HEK293 (cell line): ENCODE results near the gene INKA2.

Experiments
- CTCF ChIA-PET: fragments of 350-600 bp; formaldehyde crosslinking; extraction: SDS; loops from one replicate; lab custom pipeline; 2021; ENCODE audit warnings: antibody characterized with exemption; lab: Yijun Ruan, JAX
- POLR2A ChIA-PET: fragments of 300-600 bp; formaldehyde crosslinking; extraction: SDS; loops from one replicate; lab custom pipeline; 2020; ENCODE audit warnings: antibody characterized with exemption, inconsistent platforms; lab: Yijun Ruan, JAX
- H3K27ac ChIP-seq: fragments of 200-500 bp; sonication (Bioruptor generic); 2 replicates; pipeline ENCODE4 v1.5.1; 2014; ENCODE audit warnings: low read depth, low read length, control low read depth, inconsistent platforms; ENCODE audit errors: extremely low read depth
- H3K36me3 ChIP-seq, 2 experiments: fragments of 200-500 bp in 1 of 2; sonication (Bioruptor generic) in 1 of 2; 1 replicate in 1 of 2; 2 replicates in 1 of 2; pipeline ENCODE4 v1.5.1; 2014 to 2017; ENCODE audit warnings: inconsistent platforms in 2 of 2, low read length in 2 of 2; ENCODE audit not compliant: control insufficient read depth in 2 of 2, insufficient read depth in 1 of 2
- H3K4me1 ChIP-seq: fragments of 200-500 bp; sonication (Bioruptor generic); 2 replicates; pipeline ENCODE4 v1.5.1; 2014; ENCODE audit warnings: mild to moderate bottlenecking, low read length, inconsistent platforms; ENCODE audit not compliant: control insufficient read depth, insufficient read depth
- H3K4me3 ChIP-seq: 2 replicates; pipeline ENCODE4 v1.5.1; 2011; ENCODE audit warnings: low read depth, mild to moderate bottlenecking, control low read depth, low read length, moderate library complexity
- H3K9me3 ChIP-seq: fragments of 200-500 bp; sonication (Bioruptor generic); 2 replicates; pipeline ENCODE4 v1.5.1; 2014; ENCODE audit warnings: low read depth, low read length, inconsistent platforms; ENCODE audit not compliant: control insufficient read depth, insufficient read depth
- EGR2 ChIP-seq: fragments of 450-650 bp; formaldehyde crosslinking; IDR thresholded peaks from 2 replicates; pipeline ENCODE4 v1.5.1; 2016; ENCODE audit warnings: low read depth, missing biosample characterization, missing genetic modification characterization
- FEZF1 ChIP-seq: fragments of 450-650 bp; formaldehyde crosslinking; IDR thresholded peaks from 2 replicates; pipeline ENCODE4 v1.5.1; 2016; ENCODE audit warnings: missing biosample characterization, missing genetic modification characterization
- GLI4 ChIP-seq: fragments of 450-650 bp; formaldehyde crosslinking; IDR thresholded peaks from 2 replicates; pipeline ENCODE4 v1.5.1; 2016; ENCODE audit warnings: missing biosample characterization, missing genetic modification characterization
- GLIS1 ChIP-seq: fragments of 450-650 bp; formaldehyde crosslinking; IDR thresholded peaks from 2 replicates; pipeline ENCODE4 v1.5.1; 2016; ENCODE audit warnings: missing biosample characterization, missing genetic modification characterization
- PRDM4 ChIP-seq: fragments of 450-650 bp; formaldehyde crosslinking; IDR thresholded peaks from 2 replicates; pipeline ENCODE4 v1.5.1; 2017; ENCODE audit warnings: missing biosample characterization, missing genetic modification characterization
- ZBTB11 ChIP-seq: fragments of 450-650 bp; formaldehyde crosslinking; conservative IDR thresholded peaks from 2 replicates; pipeline ENCODE4 v1.5.1; 2016; ENCODE audit warnings: low read depth, missing biosample characterization, missing genetic modification characterization
- ZBTB6 ChIP-seq: fragments of 450-650 bp; formaldehyde crosslinking; IDR thresholded peaks from 2 replicates; pipeline ENCODE4 v1.5.1; 2017; ENCODE audit warnings: missing biosample characterization, missing genetic modification characterization
- ZFHX2 ChIP-seq: fragments of 450-650 bp; formaldehyde crosslinking; conservative IDR thresholded peaks from 2 replicates; pipeline ENCODE4 v1.5.1; 2016; ENCODE audit warnings: missing biosample characterization, missing genetic modification characterization
- ZNF132 ChIP-seq: fragments of 450-650 bp; formaldehyde crosslinking; IDR thresholded peaks from 2 replicates; pipeline ENCODE4 v1.5.1; 2017; ENCODE audit warnings: missing biosample characterization, missing genetic modification characterization, borderline replicate concordance
- ZNF140 ChIP-seq: fragments of 450-650 bp; formaldehyde crosslinking; IDR thresholded peaks from 2 replicates; pipeline ENCODE4 v1.5.1; 2016; ENCODE audit warnings: missing biosample characterization, missing genetic modification characterization
- ZNF174 ChIP-seq: fragments of 450-650 bp; formaldehyde crosslinking; IDR thresholded peaks from 2 replicates; pipeline ENCODE4 v1.5.0; 2017; ENCODE audit warnings: missing biosample characterization, mild to moderate bottlenecking, missing genetic modification characterization
- ZNF214 ChIP-seq: fragments of 450-650 bp; formaldehyde crosslinking; IDR thresholded peaks from 2 replicates; pipeline ENCODE4 v1.5.1; 2017; ENCODE audit warnings: missing biosample characterization, mild to moderate bottlenecking, missing genetic modification characterization, borderline replicate concordance
- ZNF394 ChIP-seq: fragments of 450-650 bp; formaldehyde crosslinking; IDR thresholded peaks from 2 replicates; pipeline ENCODE4 v1.5.1; 2016; ENCODE audit warnings: missing biosample characterization, missing genetic modification characterization, mild to moderate bottlenecking, moderate library complexity, borderline replicate concordance
- ZNF488 ChIP-seq: fragments of 450-650 bp; formaldehyde crosslinking; IDR thresholded peaks from 2 replicates; pipeline ENCODE4 v1.5.1; 2016; ENCODE audit warnings: missing biosample characterization, missing genetic modification characterization
- ZNF514 ChIP-seq: fragments of 450-650 bp; formaldehyde crosslinking; IDR thresholded peaks from 2 replicates; pipeline ENCODE4 v1.5.1; 2016; ENCODE audit warnings: missing biosample characterization, missing genetic modification characterization
- ZNF658 ChIP-seq: fragments of 450-650 bp; formaldehyde crosslinking; IDR thresholded peaks from 2 replicates; pipeline ENCODE4; 2016; ENCODE audit warnings: missing biosample characterization, missing genetic modification characterization
- ZNF677 ChIP-seq: fragments of 450-650 bp; IDR thresholded peaks from 2 replicates; pipeline ENCODE4 v1.5.0; 2018; ENCODE audit warnings: missing biosample characterization, mild to moderate bottlenecking, missing genetic modification characterization, moderate library complexity
- ZSCAN16 ChIP-seq: fragments of 450-650 bp; formaldehyde crosslinking; IDR thresholded peaks from 2 replicates; pipeline ENCODE4 v1.5.1; 2016; ENCODE audit warnings: missing biosample characterization, missing genetic modification characterization

The INKA2 gene

GRCh38 chr1:111738133-111738435, 1.1 kb downstream of the INKA2 start (continued):
- TF ChIP-seq FEZF1 (tag by site-specific recombination) = no peak

- Histone ChIP-seq H3K27ac (peak overlapping the region; percentile 92; the same call in 1 of the 2 replicates), H3K4me1 (peaks cover 21% of the 10 kb centered on the region), H3K4me3 (peak overlapping the region; percentile 57; the same call in 1 of the 2 replicates), H3K36me3 (no peaks in the 10 kb centered on the region), H3K9me3 (no peaks in the 10 kb centered on the region)
- TF ChIP-seq ZSCAN16 (no peak), ZNF488 (no peak), ZNF132 (tag by site-specific recombination) (no peak), GLIS1 (tag by site-specific recombination) (0 out of 2 replicates have a peak, but pooled peaks have one; percentile 12), ZNF214 (tag by site-specific recombination) (no peak), EGR2 (tag by site-specific recombination) (peak; percentile 84), ZNF658 (tag by site-specific recombination) (no peak), ZNF394 (tag by site-specific recombination) (no peak), ZBTB11 (tag by site-specific recombination) (no peak), PRDM4 (tag by site-specific recombination) (no peak), ZFHX2 (tag by site-specific recombination) (peak; percentile 84), ZNF174 (tag by site-specific recombination) (no peak), ZNF140 (no peak), ZNF514 (no peak), GLI4 (tag by site-specific recombination) (no peak), ZNF677 (tag by site-specific recombination) (no peak), ZBTB6 (tag by site-specific recombination) (no peak)
- POLR2A ChIA-PET = interaction anchor here (0.5 to 2.0 kb wide), 5 partner anchors 12 to 672 kb away, joined by 3 to 13 read pairs (median 4); partner anchors contain the start of genes DDX20 and RAP1A
- CTCF ChIA-PET = interaction anchor here (0.6 to 6.0 kb wide), 7 partner anchors 9 to 257 kb away, joined by 3 to 44 read pairs (median 9); no protein-coding TSS in a partner anchor
Observed at GRCh38 chr1:111737216-111738132, 1.7 kb downstream of the INKA2 start.
